Measurements from ENCODE around the gene COMT.

Gene COMT

GRCh38 chr22:19897726-19898125 lies 43.8 kb upstream of the COMT start:
- DNase-seq (ENCODE audit: low read depth), result no peak
- TF ChIP-seq CTCF (conservative IDR thresholded peaks at IDR 0.05; ENCODE audit: control insufficient read depth, insufficient read depth, low read depth, low read length), result no peak
- H3K4me3 ChIP-seq (ENCODE audit: control insufficient read depth, low read depth, low read length), result no peak overlapping the region

- H3K4me3 ChIP-seq (ENCODE audit: control insufficient read depth, low read depth, low read length), result no peak overlapping the region
- TF ChIP-seq CTCF (conservative IDR thresholded peaks at IDR 0.05; ENCODE audit: control insufficient read depth, insufficient read depth, low read depth, low read length), result no peak
- no peak for DNase-seq (ENCODE audit: low read depth)
Observed at GRCh38 chr22:19898145-19898544, 43.4 kb upstream of the COMT start.

DNA sequence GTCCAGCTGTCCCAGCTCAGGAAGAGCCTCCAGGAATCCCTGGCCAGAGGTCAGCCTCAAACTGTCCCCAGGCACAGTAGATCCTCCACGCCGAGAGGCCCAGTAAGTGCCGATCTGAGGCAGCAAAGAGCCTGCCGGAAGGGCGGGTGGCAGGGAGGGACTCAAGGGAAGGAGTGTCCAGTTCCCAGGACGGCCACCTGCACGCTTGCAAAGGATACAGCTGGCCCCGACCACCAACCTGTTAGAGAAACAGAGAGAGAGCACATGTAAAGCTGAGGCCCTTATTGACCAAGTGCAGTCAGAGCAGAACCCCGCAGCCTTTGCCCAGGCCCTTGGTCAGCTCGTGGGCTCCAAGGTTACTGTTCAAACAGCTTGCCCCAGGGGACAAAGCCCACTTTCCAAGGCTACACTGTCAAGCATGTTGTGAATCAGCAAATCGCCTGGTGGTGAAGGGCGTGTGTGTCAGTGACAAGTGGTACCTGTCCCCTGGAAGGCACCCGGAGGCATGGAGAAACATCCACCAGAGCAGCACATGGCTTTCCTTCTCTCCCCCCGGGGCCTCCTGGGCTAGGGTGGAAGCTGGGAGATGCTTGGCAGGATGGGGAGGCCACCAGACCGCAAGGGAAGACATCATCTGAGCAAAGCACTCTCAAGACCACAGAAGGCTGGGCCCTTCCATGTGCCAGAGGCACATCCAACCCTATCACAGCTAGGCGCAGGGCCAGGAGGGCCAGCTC lies 42.6 kb upstream of the COMT start:
- no peak overlapping the region for H3K4me3 ChIP-seq (ENCODE audit: control insufficient read depth, low read depth, low read length)
- no peak for DNase-seq (ENCODE audit: low read depth)
- no peak for TF ChIP-seq CTCF (conservative IDR thresholded peaks at IDR 0.05; ENCODE audit: control insufficient read depth, insufficient read depth, low read depth, low read length)

DNA sequence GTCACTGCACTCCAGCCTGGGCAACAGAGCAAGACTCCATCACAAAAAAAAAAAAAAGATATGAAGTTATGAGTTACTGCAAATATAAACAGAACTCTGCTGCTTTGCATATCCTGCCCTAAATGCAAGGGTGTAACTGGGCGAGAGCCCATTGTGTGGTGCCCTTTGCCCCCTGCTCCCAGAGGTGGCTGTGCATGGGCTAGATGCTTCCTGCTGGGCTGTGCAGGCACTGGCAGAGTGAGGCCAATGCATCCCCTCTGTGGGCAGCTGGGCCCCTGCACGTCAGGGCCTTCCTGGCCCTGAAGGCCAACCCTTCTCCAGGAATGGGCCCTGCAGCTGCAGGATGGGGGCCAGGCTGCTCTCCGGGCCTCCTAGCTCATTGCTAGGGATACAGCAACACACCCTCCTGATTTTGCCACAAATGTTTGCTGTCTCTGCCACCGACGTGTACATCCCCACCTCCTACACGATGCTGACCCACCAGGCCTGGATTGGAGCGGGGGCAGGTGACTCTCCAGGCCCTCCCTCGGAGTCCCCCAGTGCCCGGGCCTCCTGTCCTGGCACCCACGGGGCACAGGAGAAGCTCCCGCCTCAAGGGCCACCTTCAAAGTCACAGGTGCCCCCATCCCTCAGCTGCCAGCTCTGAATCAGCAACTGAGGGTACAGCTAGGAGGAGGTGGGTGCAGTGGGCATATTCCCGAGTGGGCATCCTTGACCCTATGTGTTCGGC lies 40.7 kb upstream of the COMT start:
- no peak for DNase-seq (ENCODE audit: low read depth)
- H3K4me3 ChIP-seq (ENCODE audit: control insufficient read depth, low read depth, low read length), result no peak overlapping the region
- TF ChIP-seq CTCF (conservative IDR thresholded peaks at IDR 0.05; ENCODE audit: control insufficient read depth, insufficient read depth, low read depth, low read length), result no peak

GRCh38 chr22:19901577-19902244 lies 39.9 kb upstream of the COMT start:
- no peak for TF ChIP-seq CTCF (conservative IDR thresholded peaks at IDR 0.05; ENCODE audit: control insufficient read depth, insufficient read depth, low read depth, low read length)
- no peak for DNase-seq (ENCODE audit: low read depth)
- no peak overlapping the region for H3K4me3 ChIP-seq (ENCODE audit: control insufficient read depth, low read depth, low read length)

- DNase-seq (ENCODE audit: low read depth), result no peak
Observed at GRCh38 chr22:19902245-19902715, 39.3 kb upstream of the COMT start.

More at GRCh38 chr22:19902245-19902715, 39.3 kb upstream of the COMT start:
- TF ChIP-seq CTCF (conservative IDR thresholded peaks at IDR 0.05; ENCODE audit: control insufficient read depth, insufficient read depth, low read depth, low read length), result no peak
- no peak overlapping the region for H3K4me3 ChIP-seq (ENCODE audit: control insufficient read depth, low read depth, low read length)

All from fibroblast of mammary gland (primary cell).